ENCODE data around the gene MYOZ2.
A peak's percentile ranks its signal among the peaks of the same experiment; 100 is the strongest.

Gene MYOZ2

DNA sequence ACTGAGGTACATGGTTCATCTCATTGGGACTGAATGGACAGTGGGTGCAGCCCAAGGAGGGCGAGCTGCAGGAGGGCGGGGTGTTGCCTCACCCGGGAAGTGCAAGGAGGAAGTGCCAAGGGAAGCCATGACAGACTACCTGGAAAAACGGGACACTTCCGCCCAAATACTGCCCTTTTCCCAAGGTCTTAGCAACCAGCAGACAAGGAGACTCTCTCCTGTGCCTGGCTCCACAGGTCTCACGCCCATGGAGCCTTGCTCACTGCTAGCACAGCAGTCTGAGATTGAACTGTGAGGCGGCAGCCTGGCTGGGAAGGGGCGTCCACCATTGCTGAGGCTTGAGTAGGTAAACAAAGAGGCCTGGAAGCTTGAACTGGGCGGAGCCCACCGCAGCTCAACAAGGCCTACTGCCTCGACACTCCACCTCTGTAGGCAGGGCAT lies 62.2 kb downstream of the MYOZ2 start:
- no peak for DNase-seq (ENCODE audit: low read depth)

DNA sequence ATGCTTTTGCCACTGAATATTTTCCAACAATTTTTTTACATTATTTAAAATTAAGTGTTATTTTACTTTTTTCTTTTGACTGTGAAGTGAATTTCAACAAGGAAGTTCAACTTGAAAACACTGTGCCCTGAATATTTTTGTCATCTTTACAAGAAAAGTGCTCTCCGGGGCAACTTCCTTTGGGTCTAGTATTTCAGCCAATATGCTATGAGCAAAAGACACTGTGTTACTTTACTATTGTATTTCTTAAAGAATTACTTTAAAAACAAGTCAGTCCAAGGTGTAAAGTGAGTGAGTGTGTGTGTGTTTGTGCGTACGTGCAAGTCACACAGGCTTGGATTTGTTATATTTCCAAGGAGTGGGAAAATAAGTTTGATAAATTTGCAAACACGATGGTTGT lies 69.3 kb downstream of the MYOZ2 start:
- no peak for DNase-seq (ENCODE audit: low read depth)

DNA sequence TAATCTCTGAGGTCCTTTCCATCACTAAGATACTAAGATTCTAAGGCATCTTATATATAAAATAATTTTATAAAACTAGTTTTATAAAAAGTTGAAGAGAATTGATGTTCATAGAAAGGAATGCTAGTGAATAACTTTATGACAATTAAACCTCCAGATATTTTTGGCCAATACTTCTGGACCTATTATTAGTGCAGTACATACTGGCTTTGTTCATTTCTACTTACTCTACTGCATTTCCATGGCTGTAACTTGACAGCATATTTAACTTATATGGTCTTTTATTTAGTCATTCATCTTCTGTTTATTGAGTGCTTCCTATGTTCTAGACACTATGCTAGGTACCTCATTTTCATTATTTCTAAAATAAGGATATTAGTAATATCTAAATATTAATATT lies 70.1 kb downstream of the MYOZ2 start:
- no peak for DNase-seq (ENCODE audit: low read depth)

DNA sequence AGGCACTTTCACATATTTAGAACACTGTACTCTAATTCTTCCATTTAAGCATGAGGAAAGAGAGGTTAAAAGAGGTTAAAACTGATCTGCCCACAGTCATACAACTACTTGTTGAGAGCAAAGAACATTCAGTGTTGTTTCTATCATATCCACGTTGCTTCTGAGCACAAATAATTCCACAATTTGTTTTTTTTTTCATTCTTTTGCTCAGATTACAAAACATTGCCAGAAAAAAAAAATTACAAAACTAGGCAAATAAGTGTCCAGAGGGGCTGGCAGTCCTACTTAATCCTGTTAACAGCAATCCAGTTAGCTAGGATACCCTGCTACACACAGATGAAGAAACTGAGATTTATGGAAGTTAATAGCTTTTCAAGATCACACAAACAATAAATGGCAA lies 70.5 kb downstream of the MYOZ2 start:
- DNase-seq (ENCODE audit: low read depth): no peak

DNA sequence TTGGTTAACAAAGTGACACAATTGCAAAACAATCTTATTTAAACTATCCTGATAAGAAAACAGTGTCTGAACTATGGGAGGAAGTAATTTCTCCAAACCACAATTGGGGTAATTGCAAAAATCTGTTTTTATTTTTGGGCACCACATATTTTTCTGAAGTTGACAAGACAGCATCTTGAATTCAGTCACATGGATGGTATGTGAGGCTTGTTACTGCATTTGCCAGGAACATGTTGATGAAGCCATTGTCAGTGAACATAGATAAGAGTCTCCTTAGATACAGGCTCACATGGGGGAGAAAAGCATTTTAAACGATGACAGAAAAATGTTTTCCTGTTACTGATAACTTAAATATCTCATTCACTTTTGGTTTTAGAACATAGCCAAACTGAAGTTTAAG lies 71.4 kb downstream of the MYOZ2 start:
- DNase-seq (ENCODE audit: low read depth): no peak

DNA sequence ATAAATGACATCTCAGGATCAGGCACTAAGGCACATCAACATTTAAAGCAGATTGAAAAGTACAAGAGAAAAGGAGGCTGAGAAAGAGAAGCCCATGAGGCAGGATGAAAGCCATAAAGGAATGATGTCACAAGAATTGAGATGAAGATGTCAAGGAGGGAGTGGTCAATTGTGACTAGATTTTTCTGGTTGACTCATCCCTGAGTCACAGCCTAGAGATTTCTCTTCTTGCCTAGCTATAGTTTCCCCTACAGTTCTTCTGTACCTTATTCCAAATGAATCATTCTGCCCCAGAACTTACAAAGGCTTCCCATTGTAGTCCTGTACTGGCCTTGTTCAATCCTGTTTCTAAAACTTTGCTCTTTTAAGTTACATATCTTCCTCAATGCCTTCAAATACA lies 73.4 kb downstream of the MYOZ2 start:
- peak; percentile 92 for DNase-seq (ENCODE audit: low read depth)

DNA sequence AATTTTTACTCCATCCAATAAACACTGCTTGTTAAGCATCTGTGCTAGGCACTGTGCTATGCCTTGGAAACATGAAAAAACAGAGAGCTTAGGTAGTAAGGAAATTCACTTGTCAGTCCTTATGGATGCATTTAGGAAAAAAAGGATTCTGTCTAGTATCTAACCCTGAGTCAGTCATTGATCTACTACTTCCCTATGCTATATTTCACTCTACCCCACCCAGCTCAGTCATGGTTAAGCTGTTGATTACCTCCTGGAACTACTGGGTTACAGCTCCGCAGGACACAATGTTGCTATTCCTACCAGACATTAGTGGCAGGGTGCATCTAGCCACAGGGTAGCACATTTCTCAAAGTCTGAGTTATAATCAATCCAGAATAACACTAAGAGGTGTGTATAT lies 74.0 kb downstream of the MYOZ2 start:
- no peak for DNase-seq (ENCODE audit: low read depth)

DNA sequence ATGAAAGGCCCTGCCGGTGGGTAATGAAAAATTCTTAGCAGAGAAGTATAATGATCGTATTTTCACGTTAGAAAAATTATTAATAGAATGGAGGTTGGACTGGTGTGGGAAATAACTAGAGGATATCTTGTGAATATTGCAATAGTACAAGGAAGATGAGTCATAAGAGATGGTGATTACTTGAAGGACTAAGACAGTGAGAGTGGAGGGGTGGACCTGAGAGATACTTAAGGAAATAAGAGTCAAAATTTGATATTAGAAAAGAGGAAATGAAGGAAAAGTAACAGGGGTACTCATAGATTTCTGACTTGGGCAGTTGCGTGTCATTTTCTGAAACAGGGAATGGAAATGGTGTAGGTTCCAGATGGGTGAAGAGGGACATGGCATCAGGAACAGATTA lies 75.1 kb downstream of the MYOZ2 start:
- no peak for DNase-seq (ENCODE audit: low read depth)

DNA sequence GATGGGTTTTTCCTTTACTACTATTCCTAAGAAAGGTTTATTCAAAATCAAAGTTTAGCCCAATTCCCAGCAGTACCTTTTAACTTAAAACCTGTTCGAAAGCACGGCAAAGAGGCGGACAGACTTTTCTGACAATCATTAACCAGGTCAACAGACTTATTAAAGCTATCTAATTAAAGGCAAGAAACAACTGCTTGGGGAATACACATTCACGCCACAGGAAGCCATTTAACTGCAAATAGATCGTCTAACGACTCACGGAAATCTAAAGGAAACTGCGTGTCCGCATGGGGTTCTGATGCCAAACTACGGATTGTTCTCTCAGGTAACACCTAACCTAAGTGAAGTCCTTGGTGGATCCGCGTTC lies 76.2 kb downstream of the MYOZ2 start:
- no peak for DNase-seq (ENCODE audit: low read depth)

DNA sequence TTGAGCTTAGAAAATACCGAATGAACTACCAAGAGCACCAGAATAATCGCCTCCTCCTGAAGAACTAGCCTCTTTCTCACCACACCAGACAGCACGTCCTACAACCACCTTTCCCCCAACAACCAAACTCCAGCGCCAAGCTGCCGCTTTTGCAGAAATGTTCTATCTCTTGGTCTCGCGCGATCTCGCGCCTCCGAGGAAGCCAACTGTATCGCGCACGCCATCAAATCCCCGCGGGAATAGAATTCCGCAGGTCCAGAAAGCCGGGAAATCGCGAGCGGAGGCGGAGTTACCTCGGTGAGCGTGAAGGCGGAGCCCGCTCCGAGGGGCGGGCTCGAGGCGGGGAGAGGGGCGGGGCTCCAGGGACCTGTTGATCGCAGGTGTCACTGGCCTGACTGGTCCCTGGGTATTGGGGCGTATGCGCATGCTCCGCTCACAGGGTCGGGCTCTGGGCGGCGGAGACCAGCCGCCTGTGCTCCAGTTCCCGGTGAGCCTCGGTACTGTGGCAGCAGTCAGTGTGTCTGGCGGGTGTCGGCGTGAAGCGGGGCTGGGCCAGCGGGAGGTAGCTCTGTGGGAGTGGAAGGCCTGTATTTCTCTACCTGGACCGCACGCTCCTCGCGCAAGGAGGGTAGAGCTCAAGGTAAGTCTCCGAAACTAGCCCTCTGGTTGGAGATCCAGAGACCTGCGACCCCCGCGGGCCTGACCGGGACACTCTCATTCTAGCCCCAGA lies 76.8 kb downstream of the MYOZ2 start, which contains the start of gene USP53:
Gene USP53 (plus strand): TSS at position 480 of the 730 bp plus-strand sequence. CDS start 27,047 bp downstream, outside the sequence.
- DNase-seq (ENCODE audit: low read depth): peak; percentile 96

DNA sequence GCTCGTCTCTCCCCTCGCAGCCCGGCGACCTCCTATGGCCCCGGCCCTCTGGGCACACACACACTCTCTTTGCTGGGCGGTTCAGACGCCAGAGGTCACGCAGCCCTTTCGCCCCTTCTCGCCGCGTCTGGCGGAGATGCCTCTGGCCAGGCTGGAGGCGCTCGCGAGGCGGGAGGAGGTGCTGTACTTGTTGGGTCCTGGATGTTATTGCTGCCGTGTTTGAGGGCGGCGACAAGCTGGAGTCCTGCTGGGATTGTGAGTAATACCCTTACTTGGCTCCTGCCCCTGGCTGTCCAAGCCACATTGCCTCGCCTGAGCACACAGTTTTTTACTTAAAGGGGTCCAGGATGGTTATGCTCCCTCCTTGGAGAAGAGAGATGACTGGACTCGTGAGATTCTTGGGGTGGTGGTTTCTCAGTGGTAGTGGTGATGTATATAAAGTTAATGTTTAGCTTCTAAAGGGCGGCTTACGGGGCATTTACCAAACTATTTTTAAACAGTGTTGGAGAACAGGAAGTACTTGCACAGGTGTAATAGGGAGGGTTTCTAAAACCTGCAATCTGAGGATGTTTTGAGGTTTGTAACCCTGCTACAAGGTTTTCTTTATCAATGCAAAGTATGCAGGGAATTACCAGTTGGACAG lies 77.5 kb downstream of the MYOZ2 start:
- peak; percentile 84 for DNase-seq (ENCODE audit: low read depth)

DNA sequence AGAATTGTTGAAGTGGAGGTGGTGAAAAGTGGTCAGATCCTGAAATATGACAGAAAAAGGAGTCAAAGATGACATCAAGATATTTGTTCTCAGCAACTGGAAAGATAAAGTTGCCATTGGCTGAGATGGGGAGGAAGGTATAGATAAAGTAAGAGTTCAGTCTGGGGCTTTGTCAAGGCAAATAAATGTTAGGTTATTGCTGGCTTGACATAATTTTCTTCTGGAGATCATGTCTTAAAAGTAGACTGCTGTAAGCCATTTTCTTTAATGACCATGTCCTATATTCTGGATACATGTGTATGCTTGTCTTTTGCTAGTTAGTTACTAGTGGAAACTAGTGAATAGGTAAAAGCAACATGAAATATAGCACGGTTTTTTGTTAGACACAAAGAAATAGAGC lies 82.5 kb downstream of the MYOZ2 start:
- no peak for DNase-seq (ENCODE audit: low read depth)

DNA sequence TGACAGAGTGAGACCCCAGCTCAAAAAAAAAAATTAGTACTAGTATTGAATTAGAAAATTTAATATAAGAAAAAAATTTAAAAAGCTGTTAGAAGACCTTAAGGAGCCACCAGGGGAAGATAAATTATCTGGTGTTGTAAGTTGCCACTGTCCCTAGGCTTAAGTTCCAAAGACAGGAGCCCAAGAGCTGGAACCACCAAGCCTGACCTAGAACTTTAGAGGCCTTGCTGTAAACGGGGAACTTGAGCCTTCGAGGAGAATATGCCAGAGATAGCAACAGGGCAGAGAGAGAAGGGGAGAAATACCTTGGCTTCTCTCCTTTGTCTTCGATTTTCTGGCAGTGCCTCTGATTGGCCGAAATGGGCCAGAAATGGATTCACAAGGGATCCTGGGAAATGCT lies 85.8 kb downstream of the MYOZ2 start:
- DNase-seq (ENCODE audit: low read depth): no peak

DNA sequence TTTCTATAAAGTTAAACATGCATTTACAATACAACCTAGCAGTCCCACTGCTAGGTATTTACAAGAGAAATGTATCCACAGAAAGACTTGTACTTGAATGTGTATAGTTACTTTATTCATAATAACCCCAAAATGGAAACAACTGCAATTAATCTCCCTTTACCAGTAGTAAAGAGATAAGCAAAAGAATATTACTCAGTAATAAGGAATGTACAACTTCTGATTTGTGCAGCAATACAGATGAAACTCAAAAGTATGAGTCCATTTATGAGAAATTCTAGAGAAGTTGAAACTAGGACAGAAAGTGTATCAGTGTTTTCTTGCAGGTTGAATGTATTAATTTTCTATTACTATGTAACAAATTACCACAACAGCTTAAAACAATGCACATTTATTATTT lies 92.1 kb downstream of the MYOZ2 start:
- DNase-seq (ENCODE audit: low read depth): no peak

DNA sequence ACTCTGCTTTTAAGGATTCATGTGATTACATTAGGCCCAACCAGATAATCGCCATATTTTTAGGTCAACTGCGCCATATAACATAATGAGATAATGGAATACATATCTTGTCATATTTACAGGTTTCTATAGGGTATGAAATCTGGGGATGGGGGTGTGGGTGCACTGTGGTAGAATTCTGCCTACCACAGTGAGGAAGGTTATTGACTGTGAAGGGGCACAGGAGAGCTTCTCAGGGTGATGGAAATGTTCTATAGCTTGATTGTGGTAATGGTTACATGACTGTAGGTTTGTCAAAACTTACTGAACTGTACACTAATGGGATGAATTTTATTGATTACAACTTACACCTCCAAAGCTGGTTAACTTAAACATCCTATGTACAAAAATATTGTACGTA lies 92.8 kb downstream of the MYOZ2 start:
- no peak for DNase-seq (ENCODE audit: low read depth)

DNA sequence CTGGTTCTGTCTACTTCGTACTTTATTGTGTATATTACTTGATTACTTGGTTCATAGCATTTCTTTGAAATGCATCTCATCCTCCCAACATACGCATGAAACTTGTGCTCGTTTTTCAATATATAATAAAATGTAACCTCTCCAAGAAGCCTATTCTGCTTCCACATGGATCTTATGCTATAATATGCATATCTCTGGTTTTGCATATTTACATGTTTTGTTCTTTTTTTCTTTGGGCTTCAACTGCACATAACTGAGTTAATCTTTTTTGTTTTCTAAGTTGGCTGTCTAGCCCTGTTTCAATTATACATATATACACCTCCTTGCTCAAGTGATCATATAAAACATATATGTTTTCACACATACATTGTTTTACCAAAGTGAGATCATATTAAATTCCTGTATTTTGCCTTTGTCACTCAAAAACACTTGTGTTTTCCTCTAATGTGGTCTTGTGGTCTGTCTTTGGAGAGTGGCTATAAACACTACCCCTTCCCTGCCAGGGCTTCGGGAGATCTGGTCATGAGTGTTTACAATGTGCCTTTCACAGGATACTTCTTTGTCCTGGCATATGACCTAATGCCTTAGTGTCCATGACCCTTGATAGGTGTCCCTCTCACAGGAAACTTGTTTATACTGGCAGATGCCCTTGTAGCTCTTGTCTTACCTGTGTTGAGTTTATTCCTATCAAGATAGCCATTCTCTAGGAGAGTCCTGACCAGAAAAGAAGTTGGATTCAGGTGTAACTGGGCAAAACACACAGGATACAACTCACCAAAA lies 94.5 kb downstream of the MYOZ2 start:
- no peak for DNase-seq (ENCODE audit: low read depth)

DNA sequence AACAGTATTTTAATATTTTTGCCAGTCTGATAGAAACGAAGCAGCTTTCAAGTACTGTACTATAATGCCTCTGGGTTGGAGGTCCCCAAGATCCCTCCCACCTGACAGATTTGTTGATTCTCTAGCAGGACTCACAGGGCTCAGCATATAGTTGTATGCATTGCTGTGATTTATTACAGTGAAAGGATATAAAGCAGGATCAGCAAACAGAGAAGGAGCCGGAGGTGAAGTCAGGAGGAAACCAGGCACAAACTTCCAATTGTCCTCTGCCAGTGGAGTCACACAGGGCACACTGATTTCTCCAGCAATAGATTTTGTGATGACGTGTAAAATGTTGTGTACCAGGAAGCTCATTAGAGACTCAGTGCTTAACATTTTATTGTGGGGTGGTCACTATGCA lies 95.9 kb downstream of the MYOZ2 start:
- no peak for DNase-seq (ENCODE audit: low read depth)

DNA sequence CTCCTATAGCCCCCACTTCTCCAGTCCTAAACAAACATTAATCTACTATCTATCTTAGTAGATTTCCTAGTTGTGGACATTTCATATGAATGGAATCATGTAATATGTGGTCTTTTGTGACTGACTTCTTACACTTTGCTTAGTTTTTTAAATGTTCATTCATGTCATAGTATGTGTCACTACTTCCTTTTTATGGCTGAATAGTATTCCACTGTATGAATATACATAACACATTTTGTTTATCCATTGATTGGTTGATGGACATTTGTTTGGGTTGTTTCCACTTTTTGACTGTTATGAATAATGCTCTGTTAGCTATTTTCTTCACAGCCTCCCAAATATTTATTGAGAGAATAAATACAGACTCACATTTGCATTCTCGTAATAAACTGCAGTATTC lies 96.7 kb downstream of the MYOZ2 start:
- DNase-seq (ENCODE audit: low read depth): no peak

DNA sequence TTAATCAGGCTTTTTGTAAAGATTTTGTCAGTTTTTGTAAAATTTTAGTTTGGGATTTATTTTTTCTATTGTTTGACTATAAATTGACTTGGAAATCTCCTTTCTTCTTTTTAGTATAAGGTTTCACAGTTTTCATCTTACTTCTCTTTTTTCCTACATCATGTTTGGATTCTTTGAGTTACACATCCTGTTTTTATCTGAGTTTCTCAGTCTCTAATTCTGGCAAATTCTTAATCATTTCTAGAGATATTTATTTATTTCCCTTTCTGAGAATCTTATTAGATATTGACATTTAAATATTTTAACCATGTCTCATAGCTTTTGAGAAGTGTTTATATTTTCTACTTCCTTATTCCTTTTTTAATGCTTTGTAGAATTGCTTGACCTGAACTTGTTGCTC lies 97.6 kb downstream of the MYOZ2 start:
- no peak for DNase-seq (ENCODE audit: low read depth)

DNA sequence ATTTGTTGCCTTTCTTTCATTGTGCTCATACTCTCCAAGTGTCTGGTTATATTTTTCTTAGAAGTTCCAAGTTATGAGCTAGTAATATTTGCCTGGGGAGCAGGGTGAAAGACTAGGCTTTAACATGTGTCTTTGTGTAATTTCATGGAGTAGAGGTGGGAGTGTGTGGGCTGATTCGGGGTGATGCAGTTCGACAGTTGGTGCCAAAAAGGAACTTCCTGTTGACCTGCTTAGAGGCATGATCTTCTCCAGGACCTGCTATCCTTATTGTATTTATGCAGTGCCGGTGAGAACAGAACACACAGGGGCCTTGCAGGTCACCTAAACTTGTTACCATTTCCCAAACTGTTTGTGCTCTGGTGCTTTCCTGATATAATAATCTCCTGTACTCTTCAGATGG lies 98.1 kb downstream of the MYOZ2 start:
- no peak for DNase-seq (ENCODE audit: low read depth)

DNA sequence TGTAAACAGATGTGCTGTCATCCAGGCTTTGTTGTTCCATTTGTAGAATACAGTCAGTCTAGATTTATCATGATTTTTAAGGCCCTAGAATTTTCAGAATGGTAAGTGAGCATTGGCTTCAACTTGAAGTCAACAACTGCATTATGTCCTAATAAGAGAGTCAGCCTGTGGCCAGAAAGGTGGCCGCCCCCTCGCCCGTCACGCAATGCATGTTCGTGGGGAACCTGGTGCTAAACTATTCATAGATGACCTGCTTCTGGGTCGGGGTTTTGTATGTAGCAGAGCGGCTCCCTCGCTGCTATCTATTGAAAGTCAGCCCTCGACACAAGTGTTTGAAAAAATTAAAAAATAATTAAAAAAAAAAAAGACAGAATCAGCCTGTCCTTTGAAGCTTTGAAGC lies 101.6 kb downstream of the MYOZ2 start:
- DNase-seq (ENCODE audit: low read depth): no peak

Data from non-pigmented ciliary epithelial cell (primary cell).